Fibroblast of pulmonary artery (primary cell): Measurements from ENCODE around the gene SEC14L3.

Source experiments
- DNase-seq: peaks from one replicate; pipeline ENCODE4 v3.0.0-alpha.2; 2010; ENCODE audit warnings: low read depth
- H3K4me3 ChIP-seq: replicated peaks from 2 replicates; pipeline ENCODE4 v1.5.1; 2011; ENCODE audit warnings: low read depth, mild to moderate bottlenecking, control low read depth, low read length, moderate library complexity
- CTCF ChIP-seq: IDR thresholded peaks from 2 replicates; pipeline ENCODE4 v1.5.1; 2011; ENCODE audit warnings: mild to moderate bottlenecking, control low read depth, low read length, inconsistent platforms; ENCODE audit errors: missing control alignments

The SEC14L3 gene

GRCh38 chr22:30429887-30430286, 41.9 kb downstream of the SEC14L3 start:
- no peak for DNase-seq
- H3K4me3 ChIP-seq, result no peak overlapping the region
- TF ChIP-seq CTCF, result no peak

GRCh38 chr22:30427871-30428270, 43.9 kb downstream of the SEC14L3 start:
- TF ChIP-seq CTCF, result no peak
- no peak for DNase-seq
- H3K4me3 ChIP-seq, result no peak overlapping the region

GRCh38 chr22:30426388-30427353, 45.1 kb downstream of the SEC14L3 start:
- H3K4me3 ChIP-seq, result peak overlapping the region; percentile 66
- TF ChIP-seq CTCF, result peak; percentile 80
- peak; percentile 81 for DNase-seq

GRCh38 chr22:30425616-30426387, 46.0 kb downstream of the SEC14L3 start, which contains the start of gene MTFP1:
Gene MTFP1 (plus strand): TSS chr22:30425768. CDS start chr22:30425880, 112 bp downstream.
- DNase-seq, result peak; percentile 67
- H3K4me3 ChIP-seq, result peak within 1 kb of the TSS; percentile 66
- no peak for TF ChIP-seq CTCF

- DNase-seq, result no peak
- peak overlapping the region; percentile 66 for H3K4me3 ChIP-seq
- no peak for TF ChIP-seq CTCF
Measured at GRCh38 chr22:30425327-30425615, 46.5 kb downstream of the SEC14L3 start.

- no peak for DNase-seq
- peak; percentile 3 for TF ChIP-seq CTCF
- H3K4me3 ChIP-seq, result peak overlapping the region; percentile 66
Measured at GRCh38 chr22:30424534-30425326, 47.1 kb downstream of the SEC14L3 start.
